ENCODE results near the gene SUMF2.
"Not testable (repeated sequence)": the region's sequence is repeated elsewhere in the genome, so short reads cannot be mapped to it uniquely, and the experiment has no call there.

The SUMF2 gene

GRCh38 chr7:56062382-56062781 lies 1.7 kb upstream of the SUMF2 start:
- DNase-seq (ENCODE audit: low read depth in 2 of 3, low spot score in 1 of 3) = no peak

- DNase-seq (ENCODE audit: low read depth in 2 of 3, low spot score in 1 of 3) = no peak
These were observed 595 bp upstream of the SUMF2 start for GRCh38 chr7:56063500-56063881.

- not testable (repeated sequence) for DNase-seq (ENCODE audit: low read depth in 2 of 3, low spot score in 1 of 3)
These were observed 2.3 kb downstream of the SUMF2 start for GRCh38 chr7:56066376-56066775.

- peak; percentile 48 to 83 (median 62) for DNase-seq (ENCODE audit: low read depth in 2 of 3, low spot score in 1 of 3)
These were observed 10.3 kb downstream of the SUMF2 start for GRCh38 chr7:56074371-56074791.

- DNase-seq (ENCODE audit: low read depth in 2 of 3, low spot score in 1 of 3) = no peak
These were observed 13.6 kb downstream of the SUMF2 start for GRCh38 chr7:56077681-56078080.

GRCh38 chr7:56078196-56078595 lies 14.1 kb downstream of the SUMF2 start:
- DNase-seq (ENCODE audit: low read depth in 2 of 3, low spot score in 1 of 3) = no peak

- no peak for DNase-seq (ENCODE audit: low read depth in 2 of 3, low spot score in 1 of 3)
These were observed 15.5 kb downstream of the SUMF2 start for GRCh38 chr7:56079450-56080185.

- DNase-seq (ENCODE audit: low read depth in 2 of 3, low spot score in 1 of 3) = not testable (repeated sequence)
These were observed 16.8 kb downstream of the SUMF2 start for GRCh38 chr7:56080726-56081435.

- no peak for DNase-seq (ENCODE audit: low read depth in 2 of 3, low spot score in 1 of 3)
These were observed 17.7 kb downstream of the SUMF2 start for GRCh38 chr7:56081626-56082340.

- no peak for DNase-seq (ENCODE audit: low read depth in 2 of 3, low spot score in 1 of 3)
These were observed 19.2 kb downstream of the SUMF2 start for GRCh38 chr7:56083150-56083785.

GRCh38 chr7:56086761-56087160 lies 22.7 kb downstream of the SUMF2 start:
- DNase-seq (ENCODE audit: low read depth in 2 of 3, low spot score in 1 of 3) = no peak

GRCh38 chr7:56087445-56087844 lies 23.4 kb downstream of the SUMF2 start:
- DNase-seq (ENCODE audit: low read depth in 2 of 3, low spot score in 1 of 3) = no peak

GRCh38 chr7:56091591-56091990 lies 27.5 kb downstream of the SUMF2 start:
- DNase-seq (ENCODE audit: low read depth in 2 of 3, low spot score in 1 of 3) = no peak

GRCh38 chr7:56092388-56092787 lies 28.3 kb downstream of the SUMF2 start:
- DNase-seq (ENCODE audit: low read depth in 2 of 3, low spot score in 1 of 3) = not testable (repeated sequence)

- DNase-seq (ENCODE audit: low read depth in 2 of 3, low spot score in 1 of 3) = no peak
These were observed 28.9 kb downstream of the SUMF2 start, which contains the start of gene PHKG1 for GRCh38 chr7:56092789-56093531. PHKG1 (minus strand) TSS chr7:56092952; CDS start chr7:56088941, 4,011 bp downstream.

GRCh38 chr7:56097700-56098099 lies 33.6 kb downstream of the SUMF2 start:
- no peak for DNase-seq (ENCODE audit: low read depth in 2 of 3, low spot score in 1 of 3)

- not testable (repeated sequence) for DNase-seq (ENCODE audit: low read depth in 2 of 3, low spot score in 1 of 3)
These were observed 34.3 kb downstream of the SUMF2 start for GRCh38 chr7:56098187-56099008.

- no peak for DNase-seq (ENCODE audit: low read depth in 2 of 3, low spot score in 1 of 3)
These were observed 35.6 kb downstream of the SUMF2 start for GRCh38 chr7:56099653-56100052.

- not testable (repeated sequence) for DNase-seq (ENCODE audit: low read depth in 2 of 3, low spot score in 1 of 3)
These were observed 40.1 kb downstream of the SUMF2 start for GRCh38 chr7:56104138-56104537.

GRCh38 chr7:56105508-56105907 lies 41.4 kb downstream of the SUMF2 start:
- DNase-seq (ENCODE audit: low read depth in 2 of 3, low spot score in 1 of 3) = peak in 1 of 3 donors; percentile 13
